Kidney tubule cell (primary cell): ENCODE results near the gene TCEAL8.
"Not testable (repeated sequence)": the region's sequence is repeated elsewhere in the genome, so short reads cannot be mapped to it uniquely, and the experiment has no call there.

ENCODE experiments used
- DNase-seq: peaks from one replicate; pipeline ENCODE4 v3.0.0-alpha.2; 2018; ENCODE audit warnings: low spot score

Gene TCEAL8

GRCh38 chrX:103254921-103255493 is at the start of gene TCEAL8:
Gene TCEAL8 (minus strand): TSS chrX:103255155. CDS start chrX:103253979, 1,176 bp downstream.
- DNase-seq, result peak; percentile 67

GRCh38 chrX:103304705-103305104 is 49.8 kb upstream of the TCEAL8 start:
- DNase-seq, result no peak

- DNase-seq, result no peak
These were observed 38.2 kb upstream of the TCEAL8 start for GRCh38 chrX:103293118-103293517.

- DNase-seq, result no peak
These were observed 24.7 kb upstream of the TCEAL8 start for GRCh38 chrX:103279624-103280023.

GRCh38 chrX:103276581-103277002 is 21.6 kb upstream of the TCEAL8 start, which contains the start of gene TCEAL5:
Gene TCEAL5 (minus strand): TSS chrX:103276750. CDS start chrX:103274563, 2,187 bp downstream.
- DNase-seq, result no peak

- DNase-seq, result no peak
These were observed 21.1 kb upstream of the TCEAL8 start for GRCh38 chrX:103275947-103276567.

GRCh38 chrX:103274284-103274683 is 19.3 kb upstream of the TCEAL8 start:
- no peak for DNase-seq

- DNase-seq, result no peak
These were observed 3.3 kb upstream of the TCEAL8 start for GRCh38 chrX:103258275-103258674.

GRCh38 chrX:103256651-103257050 is 1.7 kb upstream of the TCEAL8 start:
- no peak for DNase-seq

GRCh38 chrX:103254171-103254824 is 657 bp downstream of the TCEAL8 start:
- peak; percentile 63 for DNase-seq

- peak; percentile 21 for DNase-seq
These were observed 1.3 kb downstream of the TCEAL8 start for GRCh38 chrX:103253608-103254007.

GRCh38 chrX:103250977-103251376 is 4.0 kb downstream of the TCEAL8 start:
- no peak for DNase-seq

- DNase-seq, result no peak
These were observed 5.2 kb downstream of the TCEAL8 start for GRCh38 chrX:103249805-103250204.

GRCh38 chrX:103248553-103248952 is 6.4 kb downstream of the TCEAL8 start:
- DNase-seq, result peak; percentile 12

- no peak for DNase-seq
These were observed 14.8 kb downstream of the TCEAL8 start for GRCh38 chrX:103240155-103240554.

- no peak for DNase-seq
These were observed 18.7 kb downstream of the TCEAL8 start for GRCh38 chrX:103236296-103236695.

- not testable (repeated sequence) for DNase-seq
These were observed 19.3 kb downstream of the TCEAL8 start for GRCh38 chrX:103235608-103236007.

- no peak for DNase-seq
These were observed 20.1 kb downstream of the TCEAL8 start for GRCh38 chrX:103234869-103235268.

GRCh38 chrX:103233263-103233662 is 21.7 kb downstream of the TCEAL8 start:
- no peak for DNase-seq

GRCh38 chrX:103225918-103226317 is 29.0 kb downstream of the TCEAL8 start:
- DNase-seq, result not testable (repeated sequence)

- DNase-seq, result no peak
These were observed 34.2 kb downstream of the TCEAL8 start for GRCh38 chrX:103220511-103221323.

GRCh38 chrX:103215425-103215991 is 39.4 kb downstream of the TCEAL8 start:
- peak; percentile 21 for DNase-seq
